Fibroblast of the aortic adventitia (primary cell): ENCODE data around the gene AUNIP. TPM values are rescaled to one million over a fixed set of nuclear protein-coding genes. Genes with fewer than 3 reads are reported as not detected.

Source experiments
- DNase-seq: peaks from one replicate; pipeline ENCODE4 v3.0.0-alpha.2; 2010; ENCODE audit warnings: low read depth
- H3K4me3 ChIP-seq: 2 replicates; pipeline ENCODE4 v1.5.1; 2011; ENCODE audit warnings: low read depth, mild to moderate bottlenecking, control low read depth, low read length, moderate library complexity
- total RNA-seq: library from RNA; depleted of rRNA; stranded (reverse); fragments of >200 nt; gene quantifications from 2 replicates; pipeline ENCODE4 v1.2.3, GENCODE V29; 2012; ENCODE audit warnings: low replicate concordance
- TF ChIP-seq, protein P1 (sequence below): IDR thresholded peaks from 2 replicates; pipeline ENCODE4 v1.5.1; 2011; ENCODE audit warnings: mild to moderate bottlenecking, low read length, control low read depth, inconsistent platforms; ENCODE audit not compliant: insufficient read depth

AUNIP gene
- total RNA-seq, 1 donor, result 4.8 TPM

DNA sequence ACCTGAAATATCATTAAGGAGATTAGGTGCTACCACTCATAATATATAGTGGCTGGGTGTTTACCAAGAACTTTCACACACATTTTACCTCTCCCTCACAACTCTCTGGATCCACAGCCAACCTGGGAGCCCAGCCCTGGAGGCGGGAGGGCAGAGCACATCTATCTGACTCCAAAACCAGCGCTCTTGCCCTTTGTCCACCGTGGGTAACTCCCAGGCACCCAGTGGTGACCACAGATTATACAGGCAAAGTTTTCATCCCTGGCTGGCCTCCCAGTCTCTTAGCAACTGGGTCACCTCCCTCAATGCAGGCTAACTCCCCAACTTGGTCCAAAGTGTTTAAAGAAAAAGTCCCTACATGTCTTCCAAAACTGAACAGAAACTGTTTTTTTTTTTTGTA is 13.9 kb upstream of the AUNIP start:
- TF ChIP-seq, protein P1, sequence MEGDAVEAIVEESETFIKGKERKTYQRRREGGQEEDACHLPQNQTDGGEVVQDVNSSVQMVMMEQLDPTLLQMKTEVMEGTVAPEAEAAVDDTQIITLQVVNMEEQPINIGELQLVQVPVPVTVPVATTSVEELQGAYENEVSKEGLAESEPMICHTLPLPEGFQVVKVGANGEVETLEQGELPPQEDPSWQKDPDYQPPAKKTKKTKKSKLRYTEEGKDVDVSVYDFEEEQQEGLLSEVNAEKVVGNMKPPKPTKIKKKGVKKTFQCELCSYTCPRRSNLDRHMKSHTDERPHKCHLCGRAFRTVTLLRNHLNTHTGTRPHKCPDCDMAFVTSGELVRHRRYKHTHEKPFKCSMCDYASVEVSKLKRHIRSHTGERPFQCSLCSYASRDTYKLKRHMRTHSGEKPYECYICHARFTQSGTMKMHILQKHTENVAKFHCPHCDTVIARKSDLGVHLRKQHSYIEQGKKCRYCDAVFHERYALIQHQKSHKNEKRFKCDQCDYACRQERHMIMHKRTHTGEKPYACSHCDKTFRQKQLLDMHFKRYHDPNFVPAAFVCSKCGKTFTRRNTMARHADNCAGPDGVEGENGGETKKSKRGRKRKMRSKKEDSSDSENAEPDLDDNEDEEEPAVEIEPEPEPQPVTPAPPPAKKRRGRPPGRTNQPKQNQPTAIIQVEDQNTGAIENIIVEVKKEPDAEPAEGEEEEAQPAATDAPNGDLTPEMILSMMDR, result no peak
- no peak for DNase-seq
- H3K4me3 ChIP-seq, result no peak overlapping the region

DNA sequence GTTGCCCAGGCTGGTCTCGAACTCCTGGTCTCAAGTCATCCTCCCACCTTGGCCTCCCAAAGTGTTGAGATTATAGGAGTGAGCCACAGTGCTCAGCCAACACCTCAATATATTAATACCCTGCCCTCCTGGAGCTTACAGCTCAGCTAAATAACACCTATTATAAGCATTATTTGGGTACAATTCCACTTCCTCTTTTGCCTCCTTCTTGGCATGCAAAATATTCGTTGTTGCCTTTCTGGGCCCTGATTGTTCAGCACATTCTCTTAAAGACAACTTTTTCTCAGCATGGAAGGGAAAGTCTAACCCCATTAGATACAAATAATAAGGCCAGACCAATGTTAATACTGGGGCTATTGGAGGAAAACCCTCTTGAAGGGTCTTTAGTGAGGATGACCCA is 13.5 kb upstream of the AUNIP start:
- TF ChIP-seq, protein P1, result no peak
- no peak for DNase-seq
- H3K4me3 ChIP-seq, result no peak overlapping the region

GRCh38 chr1:25871704-25872494 is 12.6 kb upstream of the AUNIP start:
- TF ChIP-seq, protein P1, result no peak
- DNase-seq, result no peak

GRCh38 chr1:25871086-25871703 is 11.9 kb upstream of the AUNIP start:
- TF ChIP-seq, protein P1, result no peak
- no peak for DNase-seq

More at GRCh38 chr1:25871704-25872494, 12.6 kb upstream of the AUNIP start:
- H3K4me3 ChIP-seq, result no peak overlapping the region

DNA sequence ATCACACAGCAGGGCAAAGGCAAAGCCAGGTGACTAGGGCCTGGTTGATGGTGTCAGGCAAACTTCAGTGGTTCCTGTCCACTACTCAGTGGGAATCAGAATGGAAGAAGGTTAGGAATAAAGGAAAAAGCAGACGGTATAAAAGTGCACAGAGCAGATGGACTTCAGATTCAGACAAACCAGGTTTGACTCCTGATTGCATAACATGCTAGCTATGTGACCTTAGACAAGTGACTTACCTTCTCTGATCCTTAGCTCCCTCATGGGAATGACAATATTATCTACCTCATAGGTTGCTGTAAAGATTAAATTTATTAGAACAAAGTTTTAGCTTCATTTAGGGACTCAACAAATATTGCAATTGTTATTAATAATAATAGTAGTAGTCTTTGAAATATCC is 11.4 kb upstream of the AUNIP start:
- TF ChIP-seq, protein P1, result no peak
- no peak overlapping the region for H3K4me3 ChIP-seq
- no peak for DNase-seq

More at GRCh38 chr1:25871086-25871703, 11.9 kb upstream of the AUNIP start:
- H3K4me3 ChIP-seq, result no peak overlapping the region

GRCh38 chr1:25869909-25870606 is 10.8 kb upstream of the AUNIP start:
- TF ChIP-seq, protein P1, result no peak
- no peak for DNase-seq
- H3K4me3 ChIP-seq, result no peak overlapping the region
